IPS DF 6.9 (cell line): ENCODE results near the gene BTN2A1.

Experiments used
- DNase-seq: peaks from one replicate; pipeline ENCODE4 v3.0.0-alpha.2; 2013; ENCODE audit warnings: low read depth, low spot score
- H3K27ac ChIP-seq: one replicate; pipeline ENCODE4 v1.5.1; 2013; ENCODE audit warnings: low read length, control low read depth
- H3K27me3 ChIP-seq: 2 replicates; pipeline ENCODE4 v1.6.1; 2013; ENCODE audit warnings: mild to moderate bottlenecking, low read length; ENCODE audit not compliant: control insufficient read depth, insufficient read depth
- H3K36me3 ChIP-seq: 2 replicates; pipeline ENCODE4 v1.6.1; 2013; ENCODE audit warnings: low read length; ENCODE audit not compliant: control insufficient read depth, insufficient read depth
- H3K4me1 ChIP-seq: 2 replicates; pipeline ENCODE4 v1.6.1; 2013; ENCODE audit warnings: low read length; ENCODE audit not compliant: control insufficient read depth, insufficient read depth
- H3K4me3 ChIP-seq: 2 replicates; pipeline ENCODE4 v1.5.1; 2013; ENCODE audit warnings: mild to moderate bottlenecking, low read length
- H3K9me3 ChIP-seq: 2 replicates; pipeline ENCODE4 v1.6.1; 2013; ENCODE audit warnings: low read length, inconsistent platforms; ENCODE audit not compliant: control insufficient read depth, insufficient read depth
- WGBS: extraction: QIAGEN DNeasy Blood & Tissue Kit; methylation state at CpG from one replicate; pipeline ENCODE4 v1.1.7; 2013; ENCODE audit warnings: mixed read lengths, missing lambda C conversion rate; ENCODE audit not compliant: insufficient read length, insufficient coverage; 5-methylcytosine and 5-hydroxymethylcytosine counted together

BTN2A1 gene

GRCh38 chr6:26468829-26469228, 11.1 kb downstream of the BTN2A1 start:
- Histone ChIP-seq H3K4me3 (no peak overlapping the region), H3K27me3 (no peaks in the 10 kb centered on the region), H3K27ac (no peak overlapping the region), H3K9me3 (no peaks in the 10 kb centered on the region), H3K4me1 (no peaks in the 10 kb centered on the region), H3K36me3 (peaks cover 21% of the 10 kb centered on the region)
- DNase-seq: no peak
- WGBS: no CpG with 5 or more reads among the region's 2 CpGs

GRCh38 chr6:26470643-26471042, 12.9 kb downstream of the BTN2A1 start:
- Histone ChIP-seq H3K36me3 (peaks cover 13% of the 10 kb centered on the region), H3K4me1 (0 out of 2 replicates have a peak, but pooled peaks cover 1% of the 10 kb centered on the region), H3K4me3 (no peak overlapping the region), H3K27me3 (no peaks in the 10 kb centered on the region), H3K27ac (no peak overlapping the region), H3K9me3 (no peaks in the 10 kb centered on the region)
- no CpG with 5 or more reads among the region's 4 CpGs for WGBS
- no peak for DNase-seq

- DNase-seq: no peak
- Histone ChIP-seq H3K27me3 (no peaks in the 10 kb centered on the region), H3K4me1 (peaks cover 3% of the 10 kb centered on the region; the same call in 1 of the 2 replicates), H3K9me3 (no peaks in the 10 kb centered on the region), H3K4me3 (no peak overlapping the region), H3K27ac (no peak overlapping the region), H3K36me3 (peaks cover 6% of the 10 kb centered on the region)
These were observed 14.2 kb downstream of the BTN2A1 start for GRCh38 chr6:26471970-26472369.

GRCh38 chr6:26472549-26473290, 15.0 kb downstream of the BTN2A1 start:
- Histone ChIP-seq H3K27ac (no peak overlapping the region), H3K27me3 (no peaks in the 10 kb centered on the region), H3K4me1 (peaks cover 3% of the 10 kb centered on the region; the same call in 1 of the 2 replicates), H3K4me3 (no peak overlapping the region; the same call in 1 of the 2 replicates), H3K9me3 (no peaks in the 10 kb centered on the region), H3K36me3 (peaks cover 6% of the 10 kb centered on the region)
- no peak for DNase-seq
- WGBS: no CpG with 5 or more reads among the region's 4 CpGs

- Histone ChIP-seq H3K9me3 (no peaks in the 10 kb centered on the region), H3K27me3 (no peaks in the 10 kb centered on the region), H3K36me3 (peaks cover 2% of the 10 kb centered on the region; the same call in 1 of the 2 replicates), H3K4me1 (peaks cover 3% of the 10 kb centered on the region; the same call in 1 of the 2 replicates), H3K4me3 (no peak overlapping the region), H3K27ac (no peak overlapping the region)
- DNase-seq: no peak
- WGBS: no CpG with 5 or more reads among the region's 1 CpG
These were observed 15.6 kb downstream of the BTN2A1 start for GRCh38 chr6:26473429-26473757.

- WGBS: no CpG with 5 or more reads among the region's 12 CpGs
- no peaks in the 10 kb centered on the region for H3K9me3 ChIP-seq
- no peak for DNase-seq
- peaks cover 3% of the 10 kb centered on the region; the same call in 1 of the 2 replicates for H3K4me1 ChIP-seq
- peaks cover 2% of the 10 kb centered on the region; the same call in 1 of the 2 replicates for H3K36me3 ChIP-seq
- no peak overlapping the region for H3K4me3 ChIP-seq
- no peak overlapping the region for H3K27ac ChIP-seq
- H3K27me3 ChIP-seq: no peaks in the 10 kb centered on the region
These were observed 16.1 kb downstream of the BTN2A1 start for GRCh38 chr6:26473758-26474438.

GRCh38 chr6:26474439-26474881, 16.7 kb downstream of the BTN2A1 start:
- Histone ChIP-seq H3K27ac (no peak overlapping the region), H3K27me3 (no peaks in the 10 kb centered on the region), H3K9me3 (no peaks in the 10 kb centered on the region), H3K36me3 (0 out of 2 replicates have a peak, but pooled peaks cover 2% of the 10 kb centered on the region), H3K4me1 (peaks cover 3% of the 10 kb centered on the region; the same call in 1 of the 2 replicates), H3K4me3 (no peak overlapping the region)
- no peak for DNase-seq
- no CpG with 5 or more reads among the region's 2 CpGs for WGBS

GRCh38 chr6:26475823-26476729, 18.3 kb downstream of the BTN2A1 start:
- no CpG with 5 or more reads among the region's 7 CpGs for WGBS
- Histone ChIP-seq H3K36me3 (0 out of 2 replicates have a peak, but pooled peaks cover 2% of the 10 kb centered on the region), H3K9me3 (no peaks in the 10 kb centered on the region), H3K4me3 (no peak overlapping the region), H3K27me3 (no peaks in the 10 kb centered on the region), H3K27ac (no peak overlapping the region), H3K4me1 (peaks cover 3% of the 10 kb centered on the region; the same call in 1 of the 2 replicates)
- no peak for DNase-seq

- Histone ChIP-seq H3K4me3 (no peak overlapping the region), H3K27ac (no peak overlapping the region), H3K36me3 (0 out of 2 replicates have a peak, but pooled peaks cover 2% of the 10 kb centered on the region), H3K9me3 (no peaks in the 10 kb centered on the region), H3K4me1 (peaks cover 3% of the 10 kb centered on the region; the same call in 1 of the 2 replicates), H3K27me3 (no peaks in the 10 kb centered on the region)
- no peak for DNase-seq
- WGBS: no CpG with 5 or more reads among the region's 4 CpGs
These were observed 19.1 kb downstream of the BTN2A1 start for GRCh38 chr6:26476896-26477295.

- no peak overlapping the region for H3K27ac ChIP-seq
- WGBS: no CpG with 5 or more reads among the region's 1 CpG
- DNase-seq: no peak
These were observed 19.7 kb downstream of the BTN2A1 start for GRCh38 chr6:26477426-26477825.

More at GRCh38 chr6:26477426-26477825, 19.7 kb downstream of the BTN2A1 start:
- Histone ChIP-seq H3K4me3 (no peak overlapping the region), H3K27me3 (no peaks in the 10 kb centered on the region), H3K4me1 (peaks cover 3% of the 10 kb centered on the region; the same call in 1 of the 2 replicates), H3K36me3 (0 out of 2 replicates have a peak, but pooled peaks cover 2% of the 10 kb centered on the region), H3K9me3 (no peaks in the 10 kb centered on the region)
